ENCODE data around the gene CDHR2.

The CDHR2 gene

GRCh38 chr5:176560364-176560763, 11.2 kb downstream of the CDHR2 start:
- H3K4me1 Mint-ChIP-seq (ENCODE audit: low read depth), result peaks cover 13% of the 10 kb centered on the region
- H3K4me3 Mint-ChIP-seq, result no peak overlapping the region
- H3K27ac Mint-ChIP-seq, result no peak overlapping the region

GRCh38 chr5:176561259-176561658, 12.1 kb downstream of the CDHR2 start:
- Mint-ChIP-seq H3K9me3 (peaks cover 5% of the 10 kb centered on the region), H3K4me3 (no peak overlapping the region), H3K4me1 (ENCODE audit: low read depth) (peaks cover 8% of the 10 kb centered on the region), H3K36me3 (ENCODE audit: low read depth) (peaks cover 2% of the 10 kb centered on the region), H3K27ac (no peak overlapping the region), H3K27me3 (ENCODE audit: low read depth) (peaks cover 9% of the 10 kb centered on the region)

More at GRCh38 chr5:176560364-176560763, 11.2 kb downstream of the CDHR2 start:
- Mint-ChIP-seq H3K9me3 (peaks cover 5% of the 10 kb centered on the region), H3K27me3 (ENCODE audit: low read depth) (peaks cover 5% of the 10 kb centered on the region), H3K36me3 (ENCODE audit: low read depth) (peaks cover 2% of the 10 kb centered on the region)

GRCh38 chr5:176562189-176562588, 13.0 kb downstream of the CDHR2 start:
- H3K4me3 Mint-ChIP-seq, result no peak overlapping the region
- H3K4me1 Mint-ChIP-seq (ENCODE audit: low read depth), result peaks cover 6% of the 10 kb centered on the region
- peaks cover 10% of the 10 kb centered on the region for H3K27me3 Mint-ChIP-seq (ENCODE audit: low read depth)
- no peaks in the 10 kb centered on the region for H3K36me3 Mint-ChIP-seq (ENCODE audit: low read depth)
- peaks cover 5% of the 10 kb centered on the region for H3K9me3 Mint-ChIP-seq
- H3K27ac Mint-ChIP-seq, result no peak overlapping the region

- H3K9me3 Mint-ChIP-seq, result peaks cover 5% of the 10 kb centered on the region
- H3K4me1 Mint-ChIP-seq (ENCODE audit: low read depth), result peaks cover 6% of the 10 kb centered on the region
- no peak overlapping the region for H3K27ac Mint-ChIP-seq
- H3K27me3 Mint-ChIP-seq (ENCODE audit: low read depth), result peaks cover 10% of the 10 kb centered on the region
- H3K36me3 Mint-ChIP-seq (ENCODE audit: low read depth), result no peaks in the 10 kb centered on the region
- no peak overlapping the region for H3K4me3 Mint-ChIP-seq
Measured at GRCh38 chr5:176564002-176564401, 14.9 kb downstream of the CDHR2 start.

- Mint-ChIP-seq H3K27me3 (ENCODE audit: low read depth) (peaks cover 13% of the 10 kb centered on the region), H3K27ac (no peak overlapping the region), H3K9me3 (no peaks in the 10 kb centered on the region), H3K36me3 (ENCODE audit: low read depth) (no peaks in the 10 kb centered on the region), H3K4me1 (ENCODE audit: low read depth) (no peaks in the 10 kb centered on the region), H3K4me3 (no peak overlapping the region)
Measured at GRCh38 chr5:176565760-176566288, 16.7 kb downstream of the CDHR2 start.

- H3K4me1 Mint-ChIP-seq (ENCODE audit: low read depth), result peaks cover under 1% of the 10 kb centered on the region
- peaks cover 19% of the 10 kb centered on the region for H3K27me3 Mint-ChIP-seq (ENCODE audit: low read depth)
- H3K4me3 Mint-ChIP-seq, result no peak overlapping the region
- H3K27ac Mint-ChIP-seq, result no peak overlapping the region
- no peaks in the 10 kb centered on the region for H3K9me3 Mint-ChIP-seq
- H3K36me3 Mint-ChIP-seq (ENCODE audit: low read depth), result no peaks in the 10 kb centered on the region
Measured at GRCh38 chr5:176568657-176569056, 19.5 kb downstream of the CDHR2 start.

GRCh38 chr5:176570044-176570443, 20.9 kb downstream of the CDHR2 start:
- peaks cover 19% of the 10 kb centered on the region for H3K27me3 Mint-ChIP-seq (ENCODE audit: low read depth)
- peaks cover 3% of the 10 kb centered on the region for H3K4me1 Mint-ChIP-seq (ENCODE audit: low read depth)
- H3K9me3 Mint-ChIP-seq, result no peaks in the 10 kb centered on the region
- H3K4me3 Mint-ChIP-seq, result no peak overlapping the region
- no peak overlapping the region for H3K27ac Mint-ChIP-seq
- H3K36me3 Mint-ChIP-seq (ENCODE audit: low read depth), result no peaks in the 10 kb centered on the region

GRCh38 chr5:176573564-176574296, 24.6 kb downstream of the CDHR2 start:
- H3K4me3 Mint-ChIP-seq, result no peak overlapping the region
- H3K27ac Mint-ChIP-seq, result no peak overlapping the region
- H3K9me3 Mint-ChIP-seq, result no peaks in the 10 kb centered on the region
- H3K36me3 Mint-ChIP-seq (ENCODE audit: low read depth), result no peaks in the 10 kb centered on the region
- H3K4me1 Mint-ChIP-seq (ENCODE audit: low read depth), result peaks cover 3% of the 10 kb centered on the region
- peaks cover 14% of the 10 kb centered on the region for H3K27me3 Mint-ChIP-seq (ENCODE audit: low read depth)

GRCh38 chr5:176574297-176574591, 25.1 kb downstream of the CDHR2 start:
- Mint-ChIP-seq H3K4me3 (no peak overlapping the region), H3K27me3 (ENCODE audit: low read depth) (peaks cover 14% of the 10 kb centered on the region), H3K4me1 (ENCODE audit: low read depth) (peaks cover 3% of the 10 kb centered on the region), H3K36me3 (ENCODE audit: low read depth) (no peaks in the 10 kb centered on the region), H3K27ac (no peak overlapping the region), H3K9me3 (no peaks in the 10 kb centered on the region)

GRCh38 chr5:176575066-176575465, 25.9 kb downstream of the CDHR2 start:
- H3K4me3 Mint-ChIP-seq, result no peak overlapping the region
- H3K36me3 Mint-ChIP-seq (ENCODE audit: low read depth), result no peaks in the 10 kb centered on the region
- no peaks in the 10 kb centered on the region for H3K9me3 Mint-ChIP-seq
- no peak overlapping the region for H3K27ac Mint-ChIP-seq
- H3K27me3 Mint-ChIP-seq (ENCODE audit: low read depth), result peaks cover 12% of the 10 kb centered on the region
- H3K4me1 Mint-ChIP-seq (ENCODE audit: low read depth), result peaks cover 3% of the 10 kb centered on the region

GRCh38 chr5:176575488-176576422, 26.6 kb downstream of the CDHR2 start:
- Mint-ChIP-seq H3K27ac (no peak overlapping the region), H3K4me3 (no peak overlapping the region), H3K9me3 (no peaks in the 10 kb centered on the region), H3K36me3 (ENCODE audit: low read depth) (no peaks in the 10 kb centered on the region), H3K27me3 (ENCODE audit: low read depth) (peaks cover 11% of the 10 kb centered on the region), H3K4me1 (ENCODE audit: low read depth) (peaks cover 3% of the 10 kb centered on the region)

GRCh38 chr5:176577312-176578176, 28.4 kb downstream of the CDHR2 start:
- H3K27me3 Mint-ChIP-seq (ENCODE audit: low read depth), result peaks cover 7% of the 10 kb centered on the region
- no peaks in the 10 kb centered on the region for H3K36me3 Mint-ChIP-seq (ENCODE audit: low read depth)
- no peak overlapping the region for H3K27ac Mint-ChIP-seq
- no peak overlapping the region for H3K4me3 Mint-ChIP-seq
- peaks cover 3% of the 10 kb centered on the region for H3K4me1 Mint-ChIP-seq (ENCODE audit: low read depth)
- H3K9me3 Mint-ChIP-seq, result no peaks in the 10 kb centered on the region

- H3K27ac Mint-ChIP-seq, result no peak overlapping the region
- H3K4me1 Mint-ChIP-seq (ENCODE audit: low read depth), result peaks cover 3% of the 10 kb centered on the region
- peaks cover 4% of the 10 kb centered on the region for H3K9me3 Mint-ChIP-seq
- H3K27me3 Mint-ChIP-seq (ENCODE audit: low read depth), result no peaks in the 10 kb centered on the region
- no peaks in the 10 kb centered on the region for H3K36me3 Mint-ChIP-seq (ENCODE audit: low read depth)
- H3K4me3 Mint-ChIP-seq, result no peak overlapping the region
Measured at GRCh38 chr5:176578391-176578808, 29.3 kb downstream of the CDHR2 start.

GRCh38 chr5:176579323-176579722, 30.2 kb downstream of the CDHR2 start:
- H3K27ac Mint-ChIP-seq, result no peak overlapping the region

More at GRCh38 chr5:176579323-176579722, 30.2 kb downstream of the CDHR2 start:
- Mint-ChIP-seq H3K4me1 (ENCODE audit: low read depth) (no peaks in the 10 kb centered on the region), H3K27me3 (ENCODE audit: low read depth) (no peaks in the 10 kb centered on the region), H3K36me3 (ENCODE audit: low read depth) (no peaks in the 10 kb centered on the region), H3K9me3 (peaks cover 11% of the 10 kb centered on the region), H3K4me3 (no peak overlapping the region)

All from T-helper 1 cell treated with Interleukin-12 subunit alpha and Interleukin-12 subunit beta and Interleukin-4 antibody, amounts not matched to agents 30 μg/mL and 1 μg/mL, for 36 hours (primary cell).